Neural progenitor cell (in vitro differentiated cells): ENCODE measurements around the gene AHI1.

Source experiments
- CTCF ChIP-seq: fragments of 200-600 bp; sonication (generic); IDR thresholded peaks from 2 replicates; pipeline ENCODE4 v1.5.1; 2017; ENCODE audit warnings: antibody characterized with exemption, mild to moderate bottlenecking
- EZH2 ChIP-seq: fragments of 200-600 bp; sonication (generic); IDR thresholded peaks from 2 replicates; pipeline ENCODE4 v1.6.1; 2017; ENCODE audit warnings: antibody characterized with exemption, mild to moderate bottlenecking, moderate library complexity
- EZH2phosphoT487 ChIP-seq: fragments of 200-600 bp; sonication (generic); IDR thresholded peaks from 2 replicates; pipeline ENCODE4 v1.6.1; 2017; ENCODE audit warnings: antibody characterized with exemption

GRCh38 chr6:135360222-135360621 is 137.3 kb downstream of the AHI1 start:
- TF ChIP-seq EZH2 (no peak), EZH2phosphoT487 (no peak), CTCF (no peak)
